AG10803 (cell line): ENCODE data around the gene ARHGAP26.

Experiments used
- DNase-seq: peaks from one replicate; pipeline ENCODE4 v3.0.0; 2010; ENCODE audit warnings: low read depth
- H3K4me3 ChIP-seq: 2 replicates; pipeline ENCODE4 v1.5.1; 2011; ENCODE audit warnings: mild to moderate bottlenecking, low read length, control low read depth
- CTCF ChIP-seq: conservative IDR thresholded peaks from 2 replicates; pipeline ENCODE4 v1.5.1; 2011; ENCODE audit warnings: mild to moderate bottlenecking, low read length, control low read depth, inconsistent platforms

Gene ARHGAP26

GRCh38 chr5:142859037-142859436, 88.9 kb downstream of the ARHGAP26 start:
- no peak for TF ChIP-seq CTCF
- H3K4me3 ChIP-seq: no peak overlapping the region
- no peak for DNase-seq

DNA sequence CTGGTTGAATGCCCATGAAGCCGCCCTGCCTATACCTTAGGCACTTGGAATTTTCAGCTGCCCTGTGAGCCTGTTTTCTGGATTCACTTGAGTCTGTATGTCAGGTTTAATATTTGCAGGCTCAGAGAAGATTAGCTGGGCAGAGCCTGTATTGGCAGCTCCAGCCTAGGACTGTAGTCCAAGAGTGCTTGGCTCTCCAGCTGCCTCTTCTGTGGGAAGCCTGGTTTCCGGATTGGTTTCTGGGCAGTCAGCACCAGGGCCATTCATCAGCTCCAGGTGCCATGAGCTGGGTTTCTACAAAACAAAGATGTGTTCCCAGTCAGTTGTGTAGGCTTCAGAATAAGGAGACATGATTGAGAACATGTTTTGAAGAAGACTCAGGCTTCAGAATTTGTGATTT, 90.1 kb downstream of the ARHGAP26 start:
- DNase-seq: no peak
- no peak for TF ChIP-seq CTCF
- no peak overlapping the region for H3K4me3 ChIP-seq

GRCh38 chr5:142861011-142861410, 90.8 kb downstream of the ARHGAP26 start:
- TF ChIP-seq CTCF: no peak
- DNase-seq: no peak
- H3K4me3 ChIP-seq: no peak overlapping the region

DNA sequence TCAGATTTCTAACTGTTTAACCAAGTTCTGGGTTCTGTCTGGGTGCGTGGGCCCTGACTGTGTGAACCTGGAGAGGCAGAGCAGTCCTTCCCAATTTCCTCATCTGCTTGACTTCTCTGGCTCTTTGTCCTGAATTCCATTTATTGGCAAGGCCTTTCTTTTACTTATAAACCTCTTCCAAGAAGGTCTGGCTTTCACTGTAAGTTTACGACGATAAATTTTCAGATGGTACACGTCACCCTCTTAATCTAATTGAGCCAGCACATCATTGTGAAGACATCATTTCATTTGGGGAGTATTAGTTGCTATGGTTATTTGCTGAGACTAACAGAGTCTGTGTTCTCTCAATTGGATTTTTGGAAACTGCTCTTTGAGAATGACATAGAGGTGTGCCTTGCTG, 92.4 kb downstream of the ARHGAP26 start:
- no peak overlapping the region for H3K4me3 ChIP-seq
- peak; percentile 62 for DNase-seq
- TF ChIP-seq CTCF: no peak

- TF ChIP-seq CTCF: no peak
- DNase-seq: no peak
- H3K4me3 ChIP-seq: no peak overlapping the region
Measured at GRCh38 chr5:142863856-142864255, 93.7 kb downstream of the ARHGAP26 start.

DNA sequence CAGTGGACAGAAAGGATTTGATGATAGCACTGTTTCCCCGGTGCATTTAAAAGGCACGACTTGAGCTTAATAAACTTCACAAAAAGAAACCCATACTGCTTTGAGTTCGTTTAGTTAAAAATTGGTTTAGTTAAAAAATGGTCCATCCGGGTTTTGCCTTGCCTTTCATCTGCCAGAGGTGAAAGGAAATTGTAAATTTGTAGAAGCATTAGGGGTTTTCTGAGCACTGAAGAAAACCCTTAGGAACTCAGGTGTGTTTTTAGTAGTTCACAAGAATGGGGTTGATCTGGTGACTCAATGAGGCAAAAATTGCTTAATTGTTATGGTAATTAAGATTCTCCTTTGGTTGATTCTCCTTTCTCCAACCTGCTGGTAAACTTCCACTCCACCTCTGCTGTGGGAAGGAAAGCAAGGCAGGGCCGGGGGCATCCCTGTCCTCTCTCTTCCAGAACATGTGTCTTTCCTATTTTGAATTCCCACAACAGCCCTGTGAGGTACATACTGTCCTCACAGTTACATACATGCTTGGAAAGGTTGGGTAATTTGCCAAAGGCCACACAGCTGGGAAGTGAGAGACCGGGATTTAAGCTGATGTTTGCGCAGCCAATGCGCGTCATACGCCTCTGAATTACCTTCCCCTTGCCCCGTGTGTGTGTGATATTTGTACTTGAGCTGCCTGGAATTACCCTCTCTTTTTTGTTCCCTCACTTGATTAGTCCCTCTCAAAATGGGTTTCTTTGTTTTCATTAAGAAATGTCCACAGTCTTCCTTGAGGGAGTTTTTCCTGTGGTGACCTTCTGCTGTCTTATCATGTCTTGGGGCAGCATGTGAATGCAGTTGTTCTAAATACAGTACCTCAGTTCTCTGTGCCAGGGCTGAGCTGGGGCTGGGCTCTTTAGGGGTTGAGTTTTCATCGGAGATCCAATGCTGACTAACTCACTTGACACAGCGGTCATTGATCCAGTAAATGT, 94.4 kb downstream of the ARHGAP26 start:
- no peak overlapping the region for H3K4me3 ChIP-seq
- DNase-seq: no peak
- no peak for TF ChIP-seq CTCF

- H3K4me3 ChIP-seq: no peak overlapping the region
- no peak for TF ChIP-seq CTCF
- no peak for DNase-seq
Measured at GRCh38 chr5:142865631-142866030, 95.5 kb downstream of the ARHGAP26 start.
